ENCODE measurements around the gene NRCAM. TPM values are rescaled to one million over a fixed set of nuclear protein-coding genes. Genes with fewer than 3 reads are reported as not detected.
"Not testable (repeated sequence)": the region's sequence is repeated elsewhere in the genome, so short reads cannot be mapped to it uniquely, and the experiment has no call there.

NRCAM gene
- total and polyA plus RNA-seq, 12 donors = 0.08 to 1.3 (median 0.38) TPM

DNA sequence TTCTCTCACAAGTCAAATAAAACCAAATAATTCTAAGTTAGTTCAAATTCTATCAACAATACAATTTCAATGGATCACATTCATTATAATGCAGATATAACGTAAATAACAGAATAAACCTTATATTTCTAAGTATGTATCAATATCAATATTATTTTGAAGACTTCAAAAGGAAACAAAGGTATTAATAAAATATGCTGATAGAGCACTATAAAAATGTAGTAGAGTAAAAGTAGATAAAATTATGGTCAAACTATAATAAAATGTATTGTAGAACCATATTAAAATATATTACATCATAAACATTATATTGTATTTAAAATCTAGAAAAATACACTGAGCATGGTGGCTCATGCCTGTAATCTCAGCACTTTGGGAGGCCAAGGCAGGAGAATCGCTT, 23.5 kb upstream of the NRCAM start:
- 96 to 100% methylated on average over 2 of the region's 2 CpGs for WGBS, 2 donors
- intact Hi-C loops (cut with DNase I) = no loop called here

GRCh38 chr7:108479118-108479517, 22.9 kb upstream of the NRCAM start:
- Histone ChIP-seq H3K36me3 (peaks cover 0 to 100% (median 11%) of the 10 kb centered on the region in 9 donors), H3K4me1 (no peaks in the 10 kb centered on the region), H3K27ac (no peak overlapping the region), H3K27me3 (no peaks in the 10 kb centered on the region), H3K9me3 (no peaks in the 10 kb centered on the region), H3K4me3 (no peak overlapping the region)
- 93 to 95% methylated on average over 5 of the region's 5 CpGs for WGBS, 2 donors
- TF ChIP-seq CTCF (IDR thresholded peaks at IDR 0.05) = no peak
- intact Hi-C loops (cut with DNase I) = no loop called here
- DNase-seq (no peak), ATAC-seq (no peak)

More for the DNA sequence above, 23.5 kb upstream of the NRCAM start:
- TF ChIP-seq CTCF (IDR thresholded peaks at IDR 0.05) = no peak
- ATAC-seq (no peak), DNase-seq (no peak)
- Histone ChIP-seq H3K27me3 (no peaks in the 10 kb centered on the region), H3K4me3 (no peak overlapping the region), H3K36me3 (peaks cover 0 to 100% (median 11%) of the 10 kb centered on the region in 9 donors), H3K4me1 (no peaks in the 10 kb centered on the region), H3K9me3 (no peaks in the 10 kb centered on the region), H3K27ac (no peak overlapping the region)

- Histone ChIP-seq H3K4me3 (no peak overlapping the region), H3K36me3 (peaks cover 0 to 29% (median 16%) of the 10 kb centered on the region in 9 donors), H3K27me3 (no peaks in the 10 kb centered on the region), H3K9me3 (no peaks in the 10 kb centered on the region), H3K27ac (no peak overlapping the region), H3K4me1 (no peaks in the 10 kb centered on the region)
- TF ChIP-seq CTCF (IDR thresholded peaks at IDR 0.05) = no peak
- DNase-seq (no peak), ATAC-seq (no peak)
- 64 to 66% methylated on average over 4 of the region's 4 CpGs for WGBS, 2 donors
- intact Hi-C loops (cut with DNase I) = loop anchor here in 1 of 10 donors (10.0 kb wide), 1 partner anchor 283 kb away; no protein-coding TSS in a partner anchor
Measured at GRCh38 chr7:108468246-108468645, 12.0 kb upstream of the NRCAM start.

DNA sequence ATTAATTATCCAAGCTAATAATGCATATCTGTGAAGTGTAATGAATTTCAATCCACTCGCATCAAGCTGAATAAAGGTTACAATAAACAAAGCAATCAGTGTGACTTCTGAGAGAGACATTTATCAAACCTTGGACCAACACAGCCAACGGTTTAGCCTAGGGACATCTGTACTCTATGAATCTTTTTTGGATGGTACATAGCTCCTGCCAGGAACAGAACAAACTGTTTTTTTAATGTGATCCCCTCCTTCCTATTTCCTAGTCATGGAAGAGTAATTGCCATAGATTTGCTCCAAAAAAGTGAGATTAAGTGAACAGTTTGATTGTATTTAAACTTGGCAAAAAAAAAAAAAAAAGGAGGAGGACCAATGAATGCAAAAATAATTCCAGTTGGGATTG, 11.2 kb upstream of the NRCAM start:
- TF ChIP-seq CTCF (IDR thresholded peaks at IDR 0.05) = no peak
- no peak for ATAC-seq
- H3K9me3 ChIP-seq = no peaks in the 10 kb centered on the region

DNA sequence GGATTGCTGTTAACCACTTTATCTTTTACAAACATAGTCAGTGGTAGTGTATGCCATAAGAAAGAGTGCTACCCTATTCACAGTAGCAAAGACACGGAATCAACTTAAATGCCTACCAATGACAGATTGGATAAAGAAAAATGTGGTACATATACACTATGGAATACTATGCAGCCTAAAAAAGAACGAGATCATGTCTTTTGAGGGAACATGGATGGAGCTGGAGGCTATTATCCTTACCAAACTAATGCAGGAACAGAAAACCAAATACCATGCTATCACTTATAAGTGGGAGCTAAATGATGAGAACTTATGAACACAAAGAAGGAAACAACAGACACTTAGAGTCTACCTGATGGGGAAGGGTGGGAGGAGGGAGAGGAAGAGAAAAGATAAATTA, 10.1 kb upstream of the NRCAM start:
- not testable (repeated sequence) for H3K9me3 ChIP-seq, H3K27ac ChIP-seq, H3K36me3 ChIP-seq, DNase-seq, H3K27me3 ChIP-seq, ATAC-seq, H3K4me3 ChIP-seq, H3K4me1 ChIP-seq
- WGBS, 2 donors = 64 to 74% methylated on average over 2 of the region's 2 CpGs
- intact Hi-C loops (cut with DNase I) = loop anchor here in 1 of 10 donors (10.0 kb wide), 1 partner anchor 282 kb away; no protein-coding TSS in a partner anchor

More for the DNA sequence above, 11.2 kb upstream of the NRCAM start:
- WGBS, 2 donors = 77 to 81% methylated on average over 2 of the region's 2 CpGs
- DNase-seq = no peak
- no peak overlapping the region for H3K27ac ChIP-seq
- H3K4me3 ChIP-seq = no peak overlapping the region
- no peaks in the 10 kb centered on the region for H3K4me1 ChIP-seq
- H3K36me3 ChIP-seq = peaks cover 0 to 20% (median 10%) of the 10 kb centered on the region in 9 donors
- intact Hi-C loops (cut with DNase I) = loop anchor here in 1 of 10 donors (10.0 kb wide), 1 partner anchor 283 kb away; no protein-coding TSS in a partner anchor
- H3K27me3 ChIP-seq = no peaks in the 10 kb centered on the region
